K562 (cell line): Measurements from ENCODE around the gene ASF1B. TPM values are rescaled to one million over a fixed set of nuclear protein-coding genes. Genes with fewer than 3 reads are reported as not detected.

Experiments
- BCOR ChIP-seq: fragments of 450-650 bp; IDR thresholded peaks from 2 replicates; pipeline ENCODE4 v1.6.1; 2016
- GABPB2 ChIP-seq: fragments of 250-450 bp; sonication (Bioruptor Pico); conservative IDR thresholded peaks from 2 replicates; pipeline ENCODE4 v1.5.1; 2021; ENCODE audit warnings: mild to moderate bottlenecking
- MTA2 ChIP-seq: fragments of 450-650 bp; IDR thresholded peaks from 2 replicates; pipeline ENCODE4 v1.6.1; 2016; ENCODE audit warnings: low read depth
- MTA3 ChIP-seq: fragments of 450-650 bp; formaldehyde crosslinking; IDR thresholded peaks from 2 replicates; pipeline ENCODE4 v1.6.1; 2017; ENCODE audit warnings: mild to moderate bottlenecking, borderline replicate concordance
- MYNN ChIP-seq, 2 experiments: sonication (generic); formaldehyde crosslinking in 1 of 2; IDR thresholded peaks; 2 replicates each; pipeline versions ENCODE4 v1.5.0 to v1.6.1; 2016 to 2020; ENCODE audit warnings: antibody characterized with exemption in 1 of 2, missing genetic modification reagents in 1 of 2
- PML ChIP-seq: IDR thresholded peaks from 2 replicates; pipeline ENCODE4 v1.6.1; 2012; ENCODE audit warnings: low read length, inconsistent platforms
- POLR3G ChIP-seq: IDR thresholded peaks from 2 replicates; pipeline ENCODE4 v1.6.1; 2011; ENCODE audit not compliant: insufficient read length, insufficient replicate concordance; ENCODE audit errors: extremely low read depth
- SMARCC2 ChIP-seq: fragments of 450-650 bp; IDR thresholded peaks from 2 replicates; pipeline ENCODE4 v1.6.1; 2017; ENCODE audit warnings: antibody characterized with exemption, moderate library complexity, mild to moderate bottlenecking, low read depth
- SMARCE1 ChIP-seq: fragments of 450-650 bp; IDR thresholded peaks from 2 replicates; pipeline ENCODE4 v1.7.1; 2016; ENCODE audit warnings: mild to moderate bottlenecking
- SP1 ChIP-seq: sonication (generic); formaldehyde crosslinking; IDR thresholded peaks from 2 replicates; pipeline ENCODE4 v1.8.1; 2022; ENCODE audit warnings: mild to moderate bottlenecking, missing genetic modification reagents
- ZNF175 ChIP-seq: fragments of 200-800 bp; sonication (Bioruptor generic); IDR thresholded peaks from 2 replicates; pipeline ENCODE4 v1.6.1; 2016; ENCODE audit warnings: low read depth, mild to moderate bottlenecking, missing genetic modification characterization, missing compliant biosample characterization
- ZNF274 ChIP-seq: IDR thresholded peaks from 2 replicates; pipeline ENCODE4 v1.6.1; 2011; ENCODE audit warnings: low read depth, mild to moderate bottlenecking, low read length, moderate library complexity, borderline replicate concordance
- ZNF644 ChIP-seq: fragments of 200-800 bp; sonication (Bioruptor generic); IDR thresholded peaks from 2 replicates; pipeline ENCODE4 v1.6.1; 2016; ENCODE audit warnings: low read depth, missing genetic modification characterization, missing compliant biosample characterization
- ZNF766 ChIP-seq: fragments of 200-800 bp; sonication (Bioruptor generic); conservative IDR thresholded peaks from 2 replicates; pipeline ENCODE4 v1.6.1; 2016; ENCODE audit warnings: missing genetic modification characterization, missing compliant biosample characterization
- polyA plus RNA-seq, 8 experiments: library from polyadenylated mRNA; depleted of rRNA in 4 of 8; stranded (reverse) in 5 of 8; unstranded in 3 of 8; fragments of >200 nt; fragmentation: Nextera tagmentation in 2 of 8; fragmentation: Illumina TruSeq in 1 of 8; extraction: Ambion mirVana in 2 of 8; extraction: Trizol in 1 of 8; gene quantifications; 2 replicates each; pipeline versions ENCODE4 v1.2.1 to v1.2.3, GENCODE V29; 2011 to 2014; ENCODE audit warnings: inconsistent platforms in 1 of 8, missing spikeins in 1 of 8
- total RNA-seq, 7 experiments: library from RNA; depleted of rRNA in 6 of 7; stranded (reverse); fragments of >200 nt in 6 of 7; fragmentation: Illumina TruSeq in 2 of 7; extraction: Trizol in 2 of 7; gene quantifications; 2 replicates each; pipeline versions ENCODE4 v1.2.1 to v1.2.3, GENCODE V29; 2011 to 2021; ENCODE audit warnings: low replicate concordance in 1 of 7
- TF ChIP-seq, protein P1 (sequence below), 2 experiments: fragments of 450-650 bp; IDR thresholded peaks; 2 replicates each; pipeline ENCODE4 v1.6.1; 2018; ENCODE audit warnings: mild to moderate bottlenecking in 2 of 2, low read depth in 1 of 2; ENCODE audit not compliant: partially characterized antibody in 2 of 2
- TF ChIP-seq, protein P2 (sequence below): fragments of 200-800 bp; sonication (Bioruptor generic); IDR thresholded peaks from 2 replicates; pipeline ENCODE4 v1.6.1; 2017; ENCODE audit warnings: missing genetic modification characterization, missing compliant biosample characterization
- TF ChIP-seq, protein P3 (sequence below), 3 experiments: fragments of 200-800 bp in 1 of 3; fragments of 250-450 bp in 1 of 3; fragments of 450-650 bp in 1 of 3; sonication (Bioruptor Pico) in 1 of 3; sonication (Bioruptor generic) in 1 of 3; formaldehyde crosslinking in 1 of 3; IDR thresholded peaks; 2 replicates each; pipeline versions ENCODE4 v1.6.1 to v1.8.0; 2016 to 2022; ENCODE audit warnings: mild to moderate bottlenecking in 2 of 3, missing genetic modification characterization in 2 of 3, missing compliant biosample characterization in 1 of 3, moderate library complexity in 1 of 3

ASF1B gene
- total and polyA plus RNA-seq, 9 of the 15 experiments (the other 6 are each of a cell fraction or from before 2014, with no cell fraction given), result 6.0 to 69.4 (median 53.3) TPM

DNA sequence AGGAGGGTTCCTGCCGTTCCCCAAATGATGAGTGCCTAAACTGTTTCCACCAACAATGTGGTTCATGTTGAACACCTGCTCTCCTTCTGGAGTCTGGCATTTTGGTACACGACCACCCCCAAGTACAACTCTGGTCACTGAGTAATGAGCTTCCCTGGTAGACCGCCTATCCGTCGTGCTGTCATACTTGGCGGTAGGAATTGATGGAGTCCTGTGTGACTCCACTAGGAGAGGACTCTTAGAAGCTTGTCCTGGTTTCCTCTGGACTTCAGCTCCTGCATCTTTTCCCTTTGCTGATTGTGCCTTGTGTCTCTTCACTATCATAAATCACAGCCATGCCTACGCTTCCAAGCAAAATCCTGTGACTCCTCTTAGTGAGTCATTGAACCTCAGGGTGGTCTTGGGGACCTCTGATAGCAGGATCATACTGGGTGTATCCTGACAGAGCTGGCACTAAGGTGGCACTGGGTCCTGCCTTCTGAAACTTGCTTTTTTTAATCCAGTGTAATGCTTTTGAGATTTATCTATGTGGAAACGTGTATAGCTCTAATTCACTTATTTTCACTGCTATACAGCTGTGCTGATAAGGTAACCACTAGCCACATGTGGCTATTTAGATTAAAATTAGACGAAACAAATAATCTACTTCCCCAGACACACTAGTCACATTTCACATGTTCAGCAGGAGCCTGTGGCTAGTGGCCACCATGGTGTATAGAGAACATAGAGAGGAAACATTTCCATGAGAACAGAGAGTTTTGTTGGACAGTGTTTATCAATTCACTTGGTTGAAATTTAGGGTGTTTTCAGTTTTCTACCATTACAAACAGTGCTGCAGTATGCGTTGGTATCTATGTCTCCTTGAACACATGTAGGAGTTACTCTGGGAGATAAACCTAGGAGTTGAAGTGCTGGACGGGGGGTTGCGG, 6.1 kb upstream of the ASF1B start (continued):
- TF ChIP-seq MTA3 (0 out of 2 replicates have a peak, but pooled peaks have one; percentile 32), MTA2 (peak; percentile 89), SMARCC2 (peak; percentile 63; the same call in 1 of the 2 replicates), POLR3G (no peak), MYNN (IDR thresholded peaks at IDR 0.05) (peak; percentile 37; the same call in 1 of the 2 replicates), MYNN (CRISPR knock-in tag; IDR thresholded peaks at IDR 0.05) (no peak), PML (peak; percentile 95), SMARCE1 (peak; percentile 83), ZNF274 (0 out of 2 replicates have a peak, but pooled peaks have one; percentile 39), SP1 (peak; percentile 61), ZNF644 (tag) (peak; percentile 89; the same call in 1 of the 2 replicates), BCOR (peak; percentile 83), GABPB2 (CRISPR knock-in tag) (no peak), ZNF766 (CRISPR knock-in tag) (peak; percentile 81; the same call in 1 of the 2 replicates), ZNF175 (0 out of 2 replicates have a peak, but pooled peaks have one; percentile 71)
- TF ChIP-seq, protein P1, sequence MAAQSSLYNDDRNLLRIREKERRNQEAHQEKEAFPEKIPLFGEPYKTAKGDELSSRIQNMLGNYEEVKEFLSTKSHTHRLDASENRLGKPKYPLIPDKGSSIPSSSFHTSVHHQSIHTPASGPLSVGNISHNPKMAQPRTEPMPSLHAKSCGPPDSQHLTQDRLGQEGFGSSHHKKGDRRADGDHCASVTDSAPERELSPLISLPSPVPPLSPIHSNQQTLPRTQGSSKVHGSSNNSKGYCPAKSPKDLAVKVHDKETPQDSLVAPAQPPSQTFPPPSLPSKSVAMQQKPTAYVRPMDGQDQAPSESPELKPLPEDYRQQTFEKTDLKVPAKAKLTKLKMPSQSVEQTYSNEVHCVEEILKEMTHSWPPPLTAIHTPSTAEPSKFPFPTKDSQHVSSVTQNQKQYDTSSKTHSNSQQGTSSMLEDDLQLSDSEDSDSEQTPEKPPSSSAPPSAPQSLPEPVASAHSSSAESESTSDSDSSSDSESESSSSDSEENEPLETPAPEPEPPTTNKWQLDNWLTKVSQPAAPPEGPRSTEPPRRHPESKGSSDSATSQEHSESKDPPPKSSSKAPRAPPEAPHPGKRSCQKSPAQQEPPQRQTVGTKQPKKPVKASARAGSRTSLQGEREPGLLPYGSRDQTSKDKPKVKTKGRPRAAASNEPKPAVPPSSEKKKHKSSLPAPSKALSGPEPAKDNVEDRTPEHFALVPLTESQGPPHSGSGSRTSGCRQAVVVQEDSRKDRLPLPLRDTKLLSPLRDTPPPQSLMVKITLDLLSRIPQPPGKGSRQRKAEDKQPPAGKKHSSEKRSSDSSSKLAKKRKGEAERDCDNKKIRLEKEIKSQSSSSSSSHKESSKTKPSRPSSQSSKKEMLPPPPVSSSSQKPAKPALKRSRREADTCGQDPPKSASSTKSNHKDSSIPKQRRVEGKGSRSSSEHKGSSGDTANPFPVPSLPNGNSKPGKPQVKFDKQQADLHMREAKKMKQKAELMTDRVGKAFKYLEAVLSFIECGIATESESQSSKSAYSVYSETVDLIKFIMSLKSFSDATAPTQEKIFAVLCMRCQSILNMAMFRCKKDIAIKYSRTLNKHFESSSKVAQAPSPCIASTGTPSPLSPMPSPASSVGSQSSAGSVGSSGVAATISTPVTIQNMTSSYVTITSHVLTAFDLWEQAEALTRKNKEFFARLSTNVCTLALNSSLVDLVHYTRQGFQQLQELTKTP (IDR thresholded peaks at IDR 0.05; ENCODE audit: low read depth in 1 of 2, partially characterized antibody in 2 of 2), result peak; percentile 40 to 57
- TF ChIP-seq, protein P2, sequence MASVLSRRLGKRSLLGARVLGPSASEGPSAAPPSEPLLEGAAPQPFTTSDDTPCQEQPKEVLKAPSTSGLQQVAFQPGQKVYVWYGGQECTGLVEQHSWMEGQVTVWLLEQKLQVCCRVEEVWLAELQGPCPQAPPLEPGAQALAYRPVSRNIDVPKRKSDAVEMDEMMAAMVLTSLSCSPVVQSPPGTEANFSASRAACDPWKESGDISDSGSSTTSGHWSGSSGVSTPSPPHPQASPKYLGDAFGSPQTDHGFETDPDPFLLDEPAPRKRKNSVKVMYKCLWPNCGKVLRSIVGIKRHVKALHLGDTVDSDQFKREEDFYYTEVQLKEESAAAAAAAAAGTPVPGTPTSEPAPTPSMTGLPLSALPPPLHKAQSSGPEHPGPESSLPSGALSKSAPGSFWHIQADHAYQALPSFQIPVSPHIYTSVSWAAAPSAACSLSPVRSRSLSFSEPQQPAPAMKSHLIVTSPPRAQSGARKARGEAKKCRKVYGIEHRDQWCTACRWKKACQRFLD (CRISPR knock-in tag), result peak; percentile 67
- TF ChIP-seq, protein P3, sequence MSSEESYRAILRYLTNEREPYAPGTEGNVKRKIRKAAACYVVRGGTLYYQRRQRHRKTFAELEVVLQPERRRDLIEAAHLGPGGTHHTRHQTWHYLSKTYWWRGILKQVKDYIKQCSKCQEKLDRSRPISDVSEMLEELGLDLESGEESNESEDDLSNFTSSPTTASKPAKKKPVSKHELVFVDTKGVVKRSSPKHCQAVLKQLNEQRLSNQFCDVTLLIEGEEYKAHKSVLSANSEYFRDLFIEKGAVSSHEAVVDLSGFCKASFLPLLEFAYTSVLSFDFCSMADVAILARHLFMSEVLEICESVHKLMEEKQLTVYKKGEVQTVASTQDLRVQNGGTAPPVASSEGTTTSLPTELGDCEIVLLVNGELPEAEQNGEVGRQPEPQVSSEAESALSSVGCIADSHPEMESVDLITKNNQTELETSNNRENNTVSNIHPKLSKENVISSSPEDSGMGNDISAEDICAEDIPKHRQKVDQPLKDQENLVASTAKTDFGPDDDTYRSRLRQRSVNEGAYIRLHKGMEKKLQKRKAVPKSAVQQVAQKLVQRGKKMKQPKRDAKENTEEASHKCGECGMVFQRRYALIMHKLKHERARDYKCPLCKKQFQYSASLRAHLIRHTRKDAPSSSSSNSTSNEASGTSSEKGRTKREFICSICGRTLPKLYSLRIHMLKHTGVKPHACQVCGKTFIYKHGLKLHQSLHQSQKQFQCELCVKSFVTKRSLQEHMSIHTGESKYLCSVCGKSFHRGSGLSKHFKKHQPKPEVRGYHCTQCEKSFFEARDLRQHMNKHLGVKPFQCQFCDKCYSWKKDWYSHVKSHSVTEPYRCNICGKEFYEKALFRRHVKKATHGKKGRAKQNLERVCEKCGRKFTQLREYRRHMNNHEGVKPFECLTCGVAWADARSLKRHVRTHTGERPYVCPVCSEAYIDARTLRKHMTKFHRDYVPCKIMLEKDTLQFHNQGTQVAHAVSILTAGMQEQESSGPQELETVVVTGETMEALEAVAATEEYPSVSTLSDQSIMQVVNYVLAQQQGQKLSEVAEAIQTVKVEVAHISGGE (CRISPR knock-in tag; IDR thresholded peaks at IDR 0.05), result peak in 1 of 3 experiments; percentile 69; a peak in 2 of 6 replicates
